Muscle layer of duodenum (tissue), 2 donors: ENCODE data around the gene STAG3.
A peak's percentile ranks its signal among the peaks of the same experiment; 100 is the strongest.
"Not testable (repeated sequence)": the region's sequence is repeated elsewhere in the genome, so short reads cannot be mapped to it uniquely, and the experiment has no call there.

Experiments used
- H3K27ac ChIP-seq: one replicate; pipeline ENCODE4 v1.7.0; 2013; ENCODE audit warnings: mild to moderate bottlenecking, low read length
- H3K27me3 ChIP-seq: one replicate; pipeline ENCODE4 v1.7.0; 2013; ENCODE audit warnings: low read depth, mild to moderate bottlenecking, control low read depth, low read length
- H3K36me3 ChIP-seq, 2 donors: one replicate each; pipeline ENCODE4 v1.7.0; 2013; ENCODE audit warnings: low read length in 2 of 2, control low read depth in 1 of 2, mild to moderate bottlenecking in 1 of 2; ENCODE audit not compliant: insufficient read depth in 2 of 2, control insufficient read depth in 1 of 2
- H3K4me1 ChIP-seq, 2 donors: one replicate each; pipeline ENCODE4 v1.7.0; 2013; ENCODE audit warnings: low read length in 2 of 2, mild to moderate bottlenecking in 2 of 2, control low read depth in 1 of 2, moderate library complexity in 1 of 2; ENCODE audit not compliant: insufficient read depth in 2 of 2, control insufficient read depth in 1 of 2
- H3K4me3 ChIP-seq, 2 donors: one replicate each; pipeline ENCODE4 v1.7.0; 2013; ENCODE audit warnings: low read length in 2 of 2, low read depth in 1 of 2, mild to moderate bottlenecking in 1 of 2
- H3K9me3 ChIP-seq, 2 donors: one replicate each; pipeline ENCODE4 v1.7.0; 2013; ENCODE audit warnings: low read length in 2 of 2, control low read depth in 1 of 2, mild to moderate bottlenecking in 1 of 2; ENCODE audit not compliant: control insufficient read depth in 1 of 2
- donor health status: healthy.

The STAG3 gene, protein sequence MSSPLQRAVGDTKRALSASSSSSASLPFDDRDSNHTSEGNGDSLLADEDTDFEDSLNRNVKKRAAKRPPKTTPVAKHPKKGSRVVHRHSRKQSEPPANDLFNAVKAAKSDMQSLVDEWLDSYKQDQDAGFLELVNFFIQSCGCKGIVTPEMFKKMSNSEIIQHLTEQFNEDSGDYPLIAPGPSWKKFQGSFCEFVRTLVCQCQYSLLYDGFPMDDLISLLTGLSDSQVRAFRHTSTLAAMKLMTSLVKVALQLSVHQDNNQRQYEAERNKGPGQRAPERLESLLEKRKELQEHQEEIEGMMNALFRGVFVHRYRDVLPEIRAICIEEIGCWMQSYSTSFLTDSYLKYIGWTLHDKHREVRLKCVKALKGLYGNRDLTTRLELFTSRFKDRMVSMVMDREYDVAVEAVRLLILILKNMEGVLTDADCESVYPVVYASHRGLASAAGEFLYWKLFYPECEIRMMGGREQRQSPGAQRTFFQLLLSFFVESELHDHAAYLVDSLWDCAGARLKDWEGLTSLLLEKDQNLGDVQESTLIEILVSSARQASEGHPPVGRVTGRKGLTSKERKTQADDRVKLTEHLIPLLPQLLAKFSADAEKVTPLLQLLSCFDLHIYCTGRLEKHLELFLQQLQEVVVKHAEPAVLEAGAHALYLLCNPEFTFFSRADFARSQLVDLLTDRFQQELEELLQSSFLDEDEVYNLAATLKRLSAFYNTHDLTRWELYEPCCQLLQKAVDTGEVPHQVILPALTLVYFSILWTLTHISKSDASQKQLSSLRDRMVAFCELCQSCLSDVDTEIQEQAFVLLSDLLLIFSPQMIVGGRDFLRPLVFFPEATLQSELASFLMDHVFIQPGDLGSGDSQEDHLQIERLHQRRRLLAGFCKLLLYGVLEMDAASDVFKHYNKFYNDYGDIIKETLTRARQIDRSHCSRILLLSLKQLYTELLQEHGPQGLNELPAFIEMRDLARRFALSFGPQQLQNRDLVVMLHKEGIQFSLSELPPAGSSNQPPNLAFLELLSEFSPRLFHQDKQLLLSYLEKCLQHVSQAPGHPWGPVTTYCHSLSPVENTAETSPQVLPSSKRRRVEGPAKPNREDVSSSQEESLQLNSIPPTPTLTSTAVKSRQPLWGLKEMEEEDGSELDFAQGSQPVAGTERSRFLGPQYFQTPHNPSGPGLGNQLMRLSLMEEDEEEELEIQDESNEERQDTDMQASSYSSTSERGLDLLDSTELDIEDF

GRCh38 chr7:100177045-100178001 lies at the start of gene STAG3, which contains the start of gene GPC2:
STAG3 (plus strand) TSS chr7:100177918; CDS start chr7:100180557, 2,639 bp downstream.
GPC2 (minus strand) TSS chr7:100177381; CDS start chr7:100177199, 182 bp downstream.
- Histone ChIP-seq H3K27ac (no peak within 1 kb of the TSS), H3K9me3 (no peaks in the 10 kb centered on the region), H3K4me3 (peak within 1 kb of the TSS; percentile 57 to 65)

GRCh38 chr7:100128637-100128963 lies 49.1 kb upstream of the STAG3 start:
- peaks cover 0 to 3% of the 10 kb centered on the region in 2 donors for H3K36me3 ChIP-seq
- H3K4me3 ChIP-seq, result no peak overlapping the region
- H3K27ac ChIP-seq, result no peak overlapping the region
- no peaks in the 10 kb centered on the region for H3K9me3 ChIP-seq
- H3K4me1 ChIP-seq, result peaks cover 7 to 18% of the 10 kb centered on the region in 2 donors
- no peaks in the 10 kb centered on the region for H3K27me3 ChIP-seq

More at GRCh38 chr7:100177045-100178001, at the start of gene STAG3, which contains the start of gene GPC2:
- H3K4me1 ChIP-seq, result peaks cover 0 to 12% of the 10 kb centered on the region in 2 donors
- H3K36me3 ChIP-seq, result no peaks in the 10 kb centered on the region
- H3K27me3 ChIP-seq, result no peaks in the 10 kb centered on the region

DNA sequence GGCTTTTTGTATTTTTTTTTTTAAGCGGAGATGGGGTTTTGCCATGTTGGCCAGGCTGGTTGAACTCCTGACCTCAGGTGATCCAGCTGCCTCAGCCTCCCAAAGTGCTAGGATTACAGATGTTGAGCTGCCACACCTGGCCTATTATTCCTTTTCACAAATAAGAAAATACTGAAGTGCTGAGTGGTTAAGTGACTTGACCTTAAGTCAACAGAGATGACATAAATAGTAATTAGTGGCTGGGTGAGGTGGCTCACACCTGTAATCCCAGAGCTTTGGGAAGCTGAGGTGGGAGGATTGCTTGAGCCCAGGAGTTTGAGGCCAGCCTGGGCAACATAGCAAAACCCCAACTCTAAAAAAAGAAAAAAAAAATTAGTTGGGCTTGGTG lies 47.5 kb upstream of the STAG3 start:
- not testable (repeated sequence) for H3K36me3 ChIP-seq, H3K9me3 ChIP-seq, H3K27me3 ChIP-seq, H3K4me3 ChIP-seq
- Histone ChIP-seq H3K4me1 (peaks cover 2 to 18% of the 10 kb centered on the region in 2 donors), H3K27ac (peak overlapping the region; percentile 5)

DNA sequence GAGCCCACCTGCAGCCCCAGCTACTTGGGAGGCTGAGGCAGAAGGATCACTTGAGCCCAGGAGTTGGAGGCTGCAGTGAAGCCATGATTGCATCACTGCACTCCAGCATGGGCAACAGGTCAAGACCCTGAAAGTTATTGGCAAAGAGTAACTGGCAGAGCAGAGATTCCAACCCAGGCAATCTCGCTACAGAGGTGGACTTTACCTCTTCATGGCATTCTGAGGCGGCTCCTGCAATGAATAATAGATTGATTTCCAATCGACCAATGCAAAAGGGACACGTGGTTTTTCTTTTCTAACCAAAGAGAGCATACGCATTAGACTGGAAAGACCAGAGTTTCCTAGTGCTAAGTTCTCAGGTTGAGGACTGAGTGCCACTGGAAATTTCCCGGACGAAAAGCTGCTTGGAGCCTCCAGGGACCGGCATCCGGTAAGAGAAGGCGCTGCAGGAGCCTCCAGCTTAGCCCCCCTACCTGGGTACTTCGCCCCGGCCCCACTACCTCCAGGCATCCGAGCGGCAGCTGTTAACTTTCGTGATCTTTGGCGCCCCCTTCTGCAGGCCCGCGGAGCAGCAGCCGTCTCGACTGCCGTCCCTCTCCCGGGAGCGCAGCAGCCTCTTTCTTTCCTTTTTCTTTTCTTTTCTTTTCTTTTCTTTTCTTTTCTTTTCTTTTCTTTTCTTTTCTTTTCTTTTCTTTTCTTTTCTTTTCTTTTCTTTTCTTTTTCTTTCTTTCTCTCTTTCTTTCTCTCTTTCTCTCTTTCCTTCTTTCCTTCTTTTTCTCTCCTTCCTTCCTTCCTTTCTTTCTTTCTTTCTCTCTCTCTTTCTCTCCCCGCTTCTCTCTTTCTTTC lies 46.9 kb upstream of the STAG3 start:
- H3K4me3 ChIP-seq, result peak overlapping the region in 1 of 2 donors; percentile 33
- H3K27me3 ChIP-seq, result no peaks in the 10 kb centered on the region
- H3K36me3 ChIP-seq, result peaks cover 0 to 3% of the 10 kb centered on the region in 2 donors
- no peaks in the 10 kb centered on the region for H3K9me3 ChIP-seq
- peaks cover 0 to 18% of the 10 kb centered on the region in 2 donors for H3K4me1 ChIP-seq
- peak overlapping the region; percentile 5 for H3K27ac ChIP-seq

DNA sequence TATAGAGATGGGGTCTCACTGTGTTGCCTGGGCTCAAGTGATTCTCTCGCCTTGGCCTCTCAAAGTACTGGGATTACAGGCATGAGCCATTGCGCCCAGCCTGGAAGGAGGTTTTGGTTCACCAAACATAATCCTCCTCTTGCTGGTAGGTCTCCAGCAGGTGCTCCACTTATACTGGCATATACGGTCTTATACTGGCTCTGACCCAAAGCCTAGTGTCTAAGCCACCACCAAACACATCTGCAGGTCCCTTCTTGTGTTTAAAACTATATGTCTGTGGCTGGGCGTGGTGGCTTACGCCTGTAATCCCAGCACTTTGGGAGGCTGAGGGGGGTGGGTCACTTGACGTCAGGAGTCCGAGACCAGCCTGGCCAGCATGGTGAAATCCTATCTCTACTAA lies 45.6 kb upstream of the STAG3 start:
- Histone ChIP-seq H3K27ac (no peak overlapping the region), H3K4me3 (no peak overlapping the region), H3K9me3 (no peaks in the 10 kb centered on the region), H3K27me3 (no peaks in the 10 kb centered on the region), H3K4me1 (peaks cover 0 to 12% of the 10 kb centered on the region in 2 donors), H3K36me3 (no peaks in the 10 kb centered on the region)

DNA sequence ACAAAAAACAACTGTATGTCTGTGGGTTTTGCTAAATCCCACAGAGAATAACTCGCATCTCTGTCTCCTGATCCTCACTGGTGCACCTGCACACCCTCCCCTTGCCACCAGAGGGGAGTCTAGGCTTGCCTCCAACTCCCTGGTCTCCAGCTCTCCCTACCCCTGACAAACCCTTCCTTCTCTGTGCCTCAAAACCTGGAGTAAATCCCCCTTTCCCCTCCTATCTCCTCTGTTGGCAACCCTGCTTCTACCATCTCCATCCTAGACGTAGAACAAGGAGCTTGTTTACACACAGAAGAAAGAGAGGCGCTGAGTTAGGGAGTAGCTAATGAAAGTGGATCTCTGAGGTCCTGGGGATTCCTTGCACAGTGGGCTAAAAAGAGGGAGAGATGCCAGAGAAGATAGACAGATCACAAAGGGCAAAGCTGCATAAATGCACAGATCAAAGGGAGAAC lies 45.0 kb upstream of the STAG3 start:
- no peaks in the 10 kb centered on the region for H3K9me3 ChIP-seq
- H3K36me3 ChIP-seq, result no peaks in the 10 kb centered on the region
- no peak overlapping the region for H3K4me3 ChIP-seq
- H3K4me1 ChIP-seq, result peaks cover 0 to 12% of the 10 kb centered on the region in 2 donors
- no peaks in the 10 kb centered on the region for H3K27me3 ChIP-seq
- no peak overlapping the region for H3K27ac ChIP-seq

DNA sequence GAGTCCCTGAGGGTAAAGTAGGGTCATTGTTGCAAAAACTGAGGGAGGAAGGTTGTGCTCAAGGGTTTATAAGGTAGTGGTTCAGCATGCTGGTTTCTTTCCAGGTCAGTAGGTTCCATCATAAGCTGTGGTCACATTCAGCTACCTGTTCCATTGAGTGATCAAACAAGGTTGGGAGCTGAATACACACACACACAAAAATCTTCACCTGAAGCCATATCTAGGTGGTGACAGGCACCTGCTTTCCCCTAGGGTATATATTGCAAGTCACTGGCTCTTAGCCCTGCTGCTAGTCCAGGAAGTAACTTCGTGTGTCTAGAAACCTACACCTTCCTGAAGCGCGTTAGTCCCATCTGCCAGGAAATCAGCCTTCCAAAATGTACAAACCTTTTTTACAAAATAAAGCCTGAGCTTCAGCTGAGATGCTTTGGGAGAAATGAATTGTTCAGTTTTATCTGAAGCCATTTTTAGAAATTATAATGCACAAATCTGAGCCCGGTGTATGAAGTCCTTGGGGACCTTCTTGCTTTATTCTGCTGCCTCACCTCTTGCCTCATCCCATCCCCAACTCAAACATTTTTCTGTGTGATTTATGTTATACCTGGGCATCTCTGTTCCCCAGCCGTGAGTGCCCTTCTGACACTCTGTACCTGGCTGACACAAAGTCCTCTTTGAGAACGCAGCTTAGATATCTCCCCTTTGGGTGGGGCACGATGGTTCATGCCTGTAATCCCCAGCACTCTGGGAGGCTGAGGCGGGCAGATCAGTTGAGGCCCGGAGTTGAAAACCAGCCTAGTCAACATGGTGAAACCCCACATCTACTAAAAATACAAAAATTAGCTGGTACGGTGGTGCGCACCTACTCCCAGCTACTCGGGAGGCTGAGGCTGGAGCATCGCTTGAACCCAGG lies 39.6 kb upstream of the STAG3 start:
- H3K36me3 ChIP-seq, result no peaks in the 10 kb centered on the region
- no peaks in the 10 kb centered on the region for H3K9me3 ChIP-seq
- H3K4me3 ChIP-seq, result no peak overlapping the region
- H3K4me1 ChIP-seq, result no peaks in the 10 kb centered on the region
- no peaks in the 10 kb centered on the region for H3K27me3 ChIP-seq
- H3K27ac ChIP-seq, result peak overlapping the region; percentile 36

DNA sequence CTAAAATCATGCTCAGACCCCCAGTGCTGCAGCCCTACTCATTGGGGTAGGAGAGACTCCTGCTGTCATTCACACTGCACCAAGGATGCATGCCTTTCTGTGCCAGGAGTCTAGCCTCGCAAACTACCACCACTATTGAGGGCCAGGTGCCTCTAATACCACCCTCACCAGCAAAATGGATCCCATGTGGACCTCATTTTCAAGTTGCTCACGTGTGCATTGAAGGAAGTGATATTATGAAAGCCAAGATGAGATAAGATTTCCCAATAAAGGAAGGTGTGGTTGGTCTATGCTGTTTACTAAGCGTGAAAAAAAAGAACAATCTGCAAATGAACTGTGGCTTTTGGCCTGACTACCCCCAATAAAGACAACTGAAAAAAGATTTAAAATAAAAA lies 36.2 kb upstream of the STAG3 start:
- H3K9me3 ChIP-seq, result no peaks in the 10 kb centered on the region
- no peaks in the 10 kb centered on the region for H3K4me1 ChIP-seq
- no peaks in the 10 kb centered on the region for H3K36me3 ChIP-seq
- H3K4me3 ChIP-seq, result no peak overlapping the region
- H3K27ac ChIP-seq, result no peak overlapping the region
- H3K27me3 ChIP-seq, result no peaks in the 10 kb centered on the region

GRCh38 chr7:100142461-100142860 lies 35.3 kb upstream of the STAG3 start:
- no peaks in the 10 kb centered on the region for H3K27me3 ChIP-seq
- H3K4me3 ChIP-seq, result no peak overlapping the region
- no peak overlapping the region for H3K27ac ChIP-seq

More at GRCh38 chr7:100142461-100142860, 35.3 kb upstream of the STAG3 start:
- Histone ChIP-seq H3K9me3 (no peaks in the 10 kb centered on the region), H3K36me3 (no peaks in the 10 kb centered on the region), H3K4me1 (no peaks in the 10 kb centered on the region)
